BE2C (cell line): Measurements from ENCODE around the gene EFEMP1.
"Not testable (repeated sequence)": the region's sequence is repeated elsewhere in the genome, so short reads cannot be mapped to it uniquely, and the experiment has no call there.

ENCODE experiments used
- DNase-seq: peaks from one replicate; pipeline ENCODE4 v3.0.0-alpha.2; 2020
- H3K27me3 ChIP-seq: fragments of 250-450 bp; sonication (Bioruptor Pico); 2 replicates; pipeline ENCODE4 v1.5.1; 2020; ENCODE audit warnings: mild to moderate bottlenecking
- H3K36me3 ChIP-seq: fragments of 250-450 bp; sonication (Bioruptor Pico); 2 replicates; pipeline ENCODE4 v1.5.1; 2020; ENCODE audit warnings: mild to moderate bottlenecking
- H3K4me1 ChIP-seq: fragments of 250-450 bp; sonication (Bioruptor Pico); 2 replicates; pipeline ENCODE4 v1.5.1; 2020
- H3K4me3 ChIP-seq: 2 replicates; pipeline ENCODE4 v1.5.1; 2011; ENCODE audit warnings: low read depth, low read length
- H3K9me3 ChIP-seq: fragments of 250-450 bp; sonication (Bioruptor Pico); 2 replicates; pipeline ENCODE4 v1.5.1; 2020
- CTCF ChIP-seq: IDR thresholded peaks from 2 replicates; pipeline ENCODE4 v1.5.1; 2012; ENCODE audit warnings: mild to moderate bottlenecking, low read depth, low read length

EFEMP1 gene

GRCh38 chr2:55843994-55844345 is 79.6 kb downstream of the EFEMP1 start:
- Histone ChIP-seq H3K27me3 (no peaks in the 10 kb centered on the region), H3K9me3 (no peaks in the 10 kb centered on the region), H3K4me1 (no peaks in the 10 kb centered on the region), H3K36me3 (no peaks in the 10 kb centered on the region), H3K4me3 (no peak overlapping the region)
- TF ChIP-seq CTCF = no peak
- DNase-seq = no peak

GRCh38 chr2:55843096-55843993 is 80.2 kb downstream of the EFEMP1 start:
- no peaks in the 10 kb centered on the region for H3K9me3 ChIP-seq
- TF ChIP-seq CTCF = no peak
- no peak for DNase-seq
- no peaks in the 10 kb centered on the region for H3K36me3 ChIP-seq
- no peak overlapping the region for H3K4me3 ChIP-seq
- H3K4me1 ChIP-seq = no peaks in the 10 kb centered on the region
- no peaks in the 10 kb centered on the region for H3K27me3 ChIP-seq

GRCh38 chr2:55842046-55842445 is 81.5 kb downstream of the EFEMP1 start:
- H3K4me3 ChIP-seq = no peak overlapping the region
- no peak for TF ChIP-seq CTCF
- H3K27me3 ChIP-seq = no peaks in the 10 kb centered on the region
- no peaks in the 10 kb centered on the region for H3K36me3 ChIP-seq
- no peaks in the 10 kb centered on the region for H3K9me3 ChIP-seq
- DNase-seq = no peak
- H3K4me1 ChIP-seq = no peaks in the 10 kb centered on the region

GRCh38 chr2:55840460-55840859 is 83.1 kb downstream of the EFEMP1 start:
- TF ChIP-seq CTCF = no peak
- Histone ChIP-seq H3K36me3 (no peaks in the 10 kb centered on the region), H3K9me3 (no peaks in the 10 kb centered on the region), H3K4me3 (no peak overlapping the region), H3K27me3 (no peaks in the 10 kb centered on the region), H3K4me1 (no peaks in the 10 kb centered on the region)
- no peak for DNase-seq

- H3K4me1 ChIP-seq = no peaks in the 10 kb centered on the region
- no peaks in the 10 kb centered on the region for H3K27me3 ChIP-seq
- DNase-seq = no peak
- no peak overlapping the region for H3K4me3 ChIP-seq
- H3K36me3 ChIP-seq = no peaks in the 10 kb centered on the region
- no peaks in the 10 kb centered on the region for H3K9me3 ChIP-seq
- no peak for TF ChIP-seq CTCF
Observed at GRCh38 chr2:55839182-55839819, 84.3 kb downstream of the EFEMP1 start.

- H3K4me3 ChIP-seq = no peak overlapping the region
- no peaks in the 10 kb centered on the region for H3K4me1 ChIP-seq
- no peaks in the 10 kb centered on the region for H3K36me3 ChIP-seq
- no peaks in the 10 kb centered on the region for H3K27me3 ChIP-seq
- no peak for DNase-seq
- no peaks in the 10 kb centered on the region for H3K9me3 ChIP-seq
- no peak for TF ChIP-seq CTCF
Observed at GRCh38 chr2:55838653-55839052, 84.9 kb downstream of the EFEMP1 start.

GRCh38 chr2:55838117-55838516 is 85.5 kb downstream of the EFEMP1 start:
- H3K4me1 ChIP-seq, DNase-seq, H3K27me3 ChIP-seq, H3K9me3 ChIP-seq, H3K4me3 ChIP-seq, H3K36me3 ChIP-seq: not testable (repeated sequence)
